ENCODE data around the gene BPIFB6.

- TF ChIP-seq CHD1 (IDR thresholded peaks at IDR 0.05; ENCODE audit: low read depth, low read length): no peak
- TF ChIP-seq RELB (IDR thresholded peaks at IDR 0.05; ENCODE audit: low read depth): no peak
- no peak for TF ChIP-seq ZSCAN29 (IDR thresholded peaks at IDR 0.05)
- TF ChIP-seq POLR2AphosphoS5 (IDR thresholded peaks at IDR 0.05; ENCODE audit: low read length): no peak
Observed at GRCh38 chr20:33007376-33008335, 23.8 kb upstream of the BPIFB6 start, which contains the start of gene BPIFB2.

Data from GM12878 (cell line).